Stimulated activated CD4-positive, alpha-beta T cell treated with anti-CD3 and anti-CD28 coated beads, TNF-alpha, amount 100 ng/mL, for 48 hours (primary cell): ENCODE data around the gene TYSND1.
A peak's percentile ranks its signal among the peaks of the same experiment; 100 is the strongest.
"Not testable (repeated sequence)": the region's sequence is repeated elsewhere in the genome, so short reads cannot be mapped to it uniquely, and the experiment has no call there.

Source experiments
- DNase-seq, 3 donors: peaks; one replicate each; pipeline ENCODE4 v3.0.0-alpha.2; 2020; ENCODE audit warnings: low read depth in 3 of 3

The TYSND1 gene

DNA sequence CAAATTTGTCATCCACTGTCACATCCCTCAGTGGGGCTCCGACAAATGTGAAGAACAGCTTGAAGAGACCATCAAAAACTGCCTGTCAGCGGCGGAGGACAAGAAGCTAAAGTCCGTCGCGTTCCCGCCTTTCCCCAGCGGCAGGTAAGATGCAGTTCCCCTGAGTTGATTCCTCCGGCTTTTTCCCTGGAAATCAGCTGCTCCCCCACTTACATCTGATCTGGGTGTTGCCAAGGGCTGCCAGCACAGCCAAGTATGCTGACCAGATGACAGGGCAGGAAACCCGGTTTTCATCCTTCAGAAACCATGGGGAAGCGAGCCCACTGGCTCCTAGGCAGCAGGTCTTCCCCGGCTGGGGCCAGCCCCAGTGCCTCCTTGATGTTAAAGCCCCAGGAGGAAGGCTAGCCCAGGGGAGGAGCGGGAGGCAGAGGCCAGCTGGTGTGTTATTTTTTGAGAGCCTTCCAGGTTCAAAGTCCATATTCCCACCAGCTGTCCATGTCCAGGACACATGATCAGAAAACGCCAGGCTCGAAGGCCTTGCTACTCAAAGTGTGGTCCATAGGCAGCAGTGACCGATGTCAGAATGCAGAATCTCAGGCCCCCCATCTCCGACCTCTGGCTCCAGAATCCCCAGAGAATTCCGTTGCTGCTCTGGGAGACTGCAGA lies 37.3 kb downstream of the TYSND1 start:
- DNase-seq: no peak

DNA sequence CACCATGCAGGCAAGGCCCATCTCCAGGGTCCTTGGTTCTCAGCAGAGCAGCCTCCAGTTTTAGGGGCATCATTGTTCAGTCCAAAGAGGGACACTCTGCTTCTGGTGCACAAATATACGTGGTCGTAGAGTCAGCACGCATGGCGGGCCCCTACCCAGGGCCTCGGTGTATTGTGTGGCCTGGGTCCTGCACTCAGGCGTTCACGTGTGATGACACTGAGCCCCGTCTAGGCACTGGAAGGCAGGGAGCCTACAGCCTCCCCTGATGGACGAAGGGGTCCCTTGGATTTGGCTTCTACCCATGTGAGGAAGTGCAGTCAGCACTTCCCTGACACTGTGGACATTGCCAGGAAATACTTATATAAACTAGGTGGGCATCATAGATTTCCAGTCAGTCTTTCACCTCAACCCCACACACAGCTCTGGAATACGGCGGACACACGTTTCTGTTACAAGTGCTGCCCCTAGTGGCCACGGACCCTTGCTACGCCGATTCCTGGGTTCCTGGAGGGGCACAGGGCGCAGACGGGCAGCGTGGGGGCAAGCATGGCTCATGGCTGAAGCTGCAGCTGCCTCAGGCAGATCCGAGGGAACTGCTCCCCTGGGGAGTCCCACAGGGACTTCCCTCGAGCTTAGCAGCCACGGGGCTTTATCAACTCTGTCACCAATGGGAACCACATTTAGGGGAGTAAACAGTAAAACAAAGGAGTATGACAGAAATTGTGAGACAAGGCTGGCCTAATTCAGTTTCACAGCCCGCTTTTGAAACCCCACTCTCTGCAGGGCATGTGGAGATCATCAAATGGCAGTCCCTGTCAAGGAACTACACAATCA lies 39.3 kb downstream of the TYSND1 start:
- DNase-seq: peak in 1 of 3 donors; percentile 16

DNA sequence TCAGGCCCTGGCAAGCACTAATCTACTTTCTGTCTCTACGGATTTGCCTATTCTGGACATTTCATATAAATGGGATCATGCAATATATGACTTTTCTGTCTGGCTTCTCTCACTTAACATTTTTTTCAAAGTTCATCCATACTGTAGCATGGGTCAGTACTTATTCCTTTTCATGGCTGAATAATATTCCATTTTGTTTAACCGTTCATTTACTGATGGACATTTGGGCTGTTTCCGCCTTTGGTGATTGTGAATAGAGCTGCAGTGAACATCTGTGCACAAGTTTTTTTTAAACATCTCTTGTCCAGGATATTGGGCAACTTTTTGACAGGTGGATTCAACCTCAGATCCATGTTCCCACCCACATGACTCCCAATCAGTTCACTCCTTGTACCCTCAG lies 44.8 kb downstream of the TYSND1 start:
- no peak for DNase-seq

DNA sequence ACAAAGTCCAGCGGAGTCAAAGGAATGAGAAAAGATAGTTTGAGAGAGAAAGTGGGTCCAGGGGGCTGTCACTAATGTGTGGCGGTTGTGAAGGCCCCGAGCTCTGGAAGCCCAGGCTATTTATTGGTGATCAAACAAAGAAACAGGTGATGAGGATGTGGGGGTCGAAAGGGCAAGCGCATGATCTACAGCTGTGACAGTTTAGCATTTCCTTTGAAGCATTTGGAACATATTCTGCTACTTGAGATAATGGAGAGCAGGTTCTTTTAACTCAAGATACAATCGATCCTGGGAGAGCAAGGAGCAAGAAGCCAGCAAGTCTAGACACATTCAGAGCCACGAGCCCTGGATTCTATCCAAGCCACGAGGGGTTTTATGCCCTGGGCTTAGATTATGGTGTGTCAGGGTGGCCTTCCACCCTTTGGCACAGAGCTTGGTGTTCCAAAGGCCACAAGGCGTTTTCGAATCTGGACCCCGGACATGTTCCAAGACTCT lies 45.4 kb downstream of the TYSND1 start:
- DNase-seq: not testable (repeated sequence)

DNA sequence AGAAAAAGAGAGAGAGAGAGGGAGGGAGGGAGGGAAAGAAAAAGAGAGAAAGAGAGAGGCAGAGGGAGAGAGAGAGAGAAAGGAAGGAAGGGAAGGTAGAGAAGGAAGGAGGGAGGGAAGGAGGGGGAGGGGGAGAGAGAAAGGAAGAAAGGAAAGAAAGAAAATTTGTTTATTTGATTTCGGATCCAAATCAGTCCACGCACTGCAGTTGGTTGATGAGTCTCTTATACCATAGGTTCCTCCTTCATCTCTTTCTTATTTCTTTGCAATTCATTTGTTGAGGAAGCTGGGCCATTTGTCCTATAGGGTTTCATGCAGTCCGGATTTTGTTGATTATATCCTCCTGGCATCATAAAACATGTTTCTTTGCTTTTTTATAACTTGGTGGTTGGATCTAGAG lies 48.2 kb downstream of the TYSND1 start:
- no peak for DNase-seq

DNA sequence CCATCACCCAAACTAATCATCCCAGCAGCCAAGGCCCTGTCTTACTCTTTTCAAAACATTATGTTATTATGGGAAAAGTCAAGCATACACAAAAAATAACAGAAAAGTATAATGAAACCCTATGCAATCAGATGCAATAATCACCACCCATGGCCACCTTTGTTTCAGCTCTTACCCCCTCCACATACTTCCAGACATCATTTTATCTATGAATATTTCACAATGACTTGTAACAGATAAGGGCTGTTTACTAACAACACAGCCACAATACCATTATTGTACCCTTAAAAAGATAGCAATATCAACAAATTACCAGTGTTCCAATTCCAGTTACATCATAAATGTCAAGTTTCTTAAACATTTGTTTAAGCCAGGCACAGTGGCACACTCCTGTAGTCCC lies 49.0 kb downstream of the TYSND1 start:
- DNase-seq: no peak

DNA sequence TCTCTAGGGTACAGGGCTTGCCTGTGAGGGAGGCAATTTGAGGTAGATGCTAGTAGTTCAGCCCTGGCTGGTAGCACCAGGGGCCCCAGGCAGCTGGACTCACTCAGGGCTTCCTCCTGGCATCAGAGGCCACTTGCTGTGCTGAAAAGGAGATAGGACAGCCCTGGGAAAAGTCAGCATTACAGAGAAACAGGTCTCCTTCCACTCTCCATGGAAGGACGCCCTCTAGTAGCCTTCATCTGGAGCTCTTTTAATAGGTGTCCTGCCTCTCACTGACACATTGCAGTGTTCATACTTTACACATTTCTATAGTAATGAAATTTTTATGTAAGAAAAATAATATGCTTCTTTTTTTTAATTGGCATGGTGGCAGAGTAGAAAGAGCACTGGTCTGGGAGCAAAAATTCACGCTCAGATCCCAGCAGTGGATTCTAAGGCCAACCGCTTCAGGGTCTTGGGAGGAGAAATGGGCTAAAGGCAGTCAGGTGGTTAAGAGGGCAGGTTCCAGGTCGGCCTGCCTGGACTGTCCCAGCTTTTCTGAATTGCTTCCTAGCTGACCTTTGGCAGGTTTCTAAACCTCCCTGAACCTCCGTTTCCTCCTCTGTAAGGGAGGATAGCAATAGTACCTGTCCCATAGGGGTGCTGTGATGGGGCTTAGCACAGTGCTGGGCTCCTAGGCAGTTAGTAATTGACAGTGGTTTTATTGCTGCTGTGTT lies 49.6 kb downstream of the TYSND1 start:
- DNase-seq: no peak

DNA sequence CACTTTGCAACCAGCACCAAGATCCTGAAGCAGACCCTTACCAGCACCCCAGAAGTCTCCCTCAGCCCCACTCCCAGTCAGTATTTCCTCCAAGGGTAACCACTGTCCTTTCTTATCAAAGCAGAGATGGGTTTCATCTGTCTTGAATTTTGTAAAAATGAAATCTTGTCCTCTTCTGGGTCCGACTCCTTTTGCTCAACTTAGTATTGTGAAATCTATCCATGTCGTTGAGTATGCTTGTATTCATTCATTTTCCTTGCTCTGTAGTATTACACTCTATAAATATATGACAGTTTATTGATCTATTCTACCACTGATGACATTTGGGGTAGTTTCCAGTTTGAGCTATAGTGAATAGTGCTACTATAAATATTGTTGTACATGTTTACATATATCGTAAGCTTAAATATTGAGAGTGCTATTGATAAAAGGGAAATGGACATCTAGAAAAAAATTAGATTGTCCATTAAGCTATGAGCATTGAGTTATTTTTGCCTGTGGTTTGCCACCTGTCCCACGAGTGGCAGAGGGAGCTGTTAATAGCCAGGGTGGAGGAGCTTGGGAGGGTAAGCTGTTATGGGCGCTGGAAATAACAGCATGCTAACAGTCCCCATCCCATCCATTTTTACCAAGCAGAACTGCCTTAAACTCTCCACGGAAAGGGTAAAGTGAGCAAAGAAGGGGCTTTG lies 50.3 kb downstream of the TYSND1 start:
- no peak for DNase-seq

DNA sequence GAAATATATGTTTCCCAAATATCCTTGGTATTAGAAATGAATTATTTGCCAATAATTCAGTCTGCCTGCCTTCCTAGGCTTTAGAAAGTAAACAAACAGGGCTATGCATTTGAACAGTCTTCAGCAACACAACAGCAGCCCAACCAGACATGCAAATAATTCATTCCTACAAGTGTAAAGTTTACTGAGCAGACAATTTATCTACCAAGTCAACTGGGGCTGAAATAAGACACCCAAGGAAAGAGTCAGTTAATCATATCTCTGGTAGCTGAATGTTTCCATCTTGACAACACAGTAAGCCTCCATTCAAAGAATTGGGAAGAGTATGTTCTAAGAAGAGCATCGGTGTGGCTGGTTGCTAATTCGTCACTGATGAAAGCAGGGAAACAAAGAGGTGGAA lies 52.2 kb downstream of the TYSND1 start:
- no peak for DNase-seq

DNA sequence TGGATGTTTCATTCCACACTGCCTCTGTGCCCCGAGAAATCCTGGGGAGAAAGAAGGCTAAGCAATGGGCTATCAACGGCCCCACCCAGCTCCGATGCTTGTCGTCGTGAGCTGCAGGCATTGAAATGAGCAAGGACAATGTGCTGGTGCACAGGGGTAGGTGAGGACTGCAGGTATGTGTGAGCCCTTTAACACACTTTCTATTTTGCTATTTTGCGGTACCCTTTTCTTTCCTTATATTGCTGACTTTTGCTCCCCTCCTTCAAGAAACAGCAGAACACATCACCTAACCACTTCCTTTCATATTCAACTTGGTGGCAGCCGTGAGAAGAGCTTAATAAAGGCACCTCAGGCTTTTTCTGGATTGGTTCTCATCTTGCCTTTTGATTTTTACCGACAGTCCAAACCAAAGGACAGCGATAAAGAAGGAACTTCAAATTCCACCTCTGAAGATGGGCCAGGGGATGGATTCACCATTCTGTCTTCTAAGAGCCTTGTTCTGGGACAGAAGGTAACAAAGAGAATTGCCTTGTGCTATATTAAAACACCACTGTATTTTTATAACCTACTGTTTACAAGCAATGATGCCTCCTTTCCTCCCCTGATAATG lies 53.1 kb downstream of the TYSND1 start:
- no peak for DNase-seq

DNA sequence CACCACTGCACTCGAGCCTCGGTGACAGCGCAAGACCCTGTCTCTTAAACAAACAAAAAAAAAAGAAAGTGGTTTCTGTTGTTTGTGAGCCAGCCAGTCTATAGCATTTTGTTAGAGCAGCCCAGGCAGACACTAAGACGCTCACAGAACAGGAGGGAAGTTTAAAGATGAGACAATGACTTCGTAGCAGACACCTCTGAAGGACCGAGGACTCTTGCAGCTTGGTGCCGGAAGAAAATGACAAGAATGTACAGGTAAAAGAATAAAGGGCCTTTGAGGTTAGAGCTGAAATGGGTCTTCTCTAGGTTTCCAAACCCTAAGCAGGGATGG lies 54.1 kb downstream of the TYSND1 start:
- DNase-seq: no peak

DNA sequence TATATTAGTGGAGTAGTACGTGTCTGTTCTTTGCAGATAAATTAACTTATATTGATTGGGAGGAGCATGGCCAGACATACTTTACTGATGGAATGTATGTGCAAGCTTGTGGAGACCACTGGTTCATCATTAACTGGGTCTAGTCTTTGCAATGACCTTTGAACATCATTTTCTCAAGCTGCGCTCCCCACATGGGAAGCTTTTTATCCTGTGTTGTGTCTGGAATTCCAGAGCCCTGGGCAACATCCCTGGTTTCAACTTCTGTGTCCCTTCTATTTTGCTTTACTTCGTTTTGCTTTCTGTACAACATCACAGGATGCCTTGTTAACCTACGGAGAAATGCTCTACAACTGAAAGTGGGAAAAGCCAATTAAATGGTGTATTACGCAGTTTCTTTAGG lies 55.5 kb downstream of the TYSND1 start:
- no peak for DNase-seq

DNA sequence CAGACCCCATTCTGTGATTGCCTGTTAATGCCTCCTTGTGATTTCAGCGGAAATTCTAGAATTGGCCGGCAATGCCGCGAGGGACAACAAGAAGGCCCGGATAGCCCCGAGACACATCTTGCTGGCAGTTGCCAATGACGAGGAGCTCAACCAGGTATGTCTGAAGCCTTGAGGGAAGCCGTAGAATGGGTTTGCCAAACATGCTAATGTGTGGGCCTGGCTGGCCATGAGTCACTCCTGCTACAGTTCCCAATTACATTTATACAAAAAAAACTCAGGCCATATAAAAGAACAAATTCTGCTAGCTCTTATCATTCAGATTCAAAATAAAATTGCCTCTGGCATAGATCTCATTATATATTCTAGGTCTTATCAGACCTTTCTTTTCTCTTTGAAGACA lies 56.5 kb downstream of the TYSND1 start:
- DNase-seq: no peak

DNA sequence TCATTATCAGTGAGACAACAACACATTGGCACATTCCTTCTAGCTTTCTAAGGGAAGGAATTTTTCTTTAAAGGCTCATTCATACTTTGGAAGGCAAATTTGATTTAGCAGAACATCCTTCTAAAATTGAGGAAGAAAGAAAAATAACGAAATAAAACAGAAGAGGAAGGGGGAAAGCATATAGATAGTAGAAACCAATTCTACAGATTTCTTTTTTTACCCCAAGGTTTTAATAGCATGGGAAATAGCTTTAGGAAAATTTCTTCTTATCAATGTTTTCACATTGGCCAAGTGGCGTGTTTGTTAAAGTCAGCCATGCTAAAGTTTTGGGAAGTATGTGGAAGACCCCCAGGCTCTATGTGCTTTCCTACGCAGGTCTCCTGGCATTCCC lies 58.2 kb downstream of the TYSND1 start:
- no peak for DNase-seq
